SK-N-SH (cell line): ENCODE data around the gene U2SURP.

Experiments
- ELF1 ChIP-seq: IDR thresholded peaks from 2 replicates; pipeline ENCODE4 v1.4.0; 2012
- EZH2phosphoT487 ChIP-seq: fragments of 200-600 bp; sonication (generic); IDR thresholded peaks from 2 replicates; pipeline ENCODE4 v1.6.1; 2017; ENCODE audit warnings: low read depth, mixed run types, mild to moderate bottlenecking, antibody characterized with exemption, moderate library complexity, borderline replicate concordance
- POLR2AphosphoS5 ChIP-seq: IDR thresholded peaks from 2 replicates; pipeline ENCODE4 v1.6.1; 2012; ENCODE audit warnings: low read depth, low read length
- RFX5 ChIP-seq: IDR thresholded peaks from 2 replicates; pipeline ENCODE4 v1.6.1; 2012; ENCODE audit warnings: mild to moderate bottlenecking, improper control_type of control experiment, low read length
- SMC3 ChIP-seq: IDR thresholded peaks from 2 replicates; pipeline ENCODE4 v1.6.1; 2012; ENCODE audit warnings: low read depth, low read length, improper control_type of control experiment
- TCF12 ChIP-seq: IDR thresholded peaks from 2 replicates; pipeline ENCODE4 v1.4.0; 2012
- TF ChIP-seq, protein P1 (sequence below): fragments of 200-600 bp; sonication (generic); IDR thresholded peaks from 2 replicates; pipeline ENCODE4 v1.6.1; 2017; ENCODE audit warnings: antibody characterized with exemption, mild to moderate bottlenecking, moderate library complexity
- TF ChIP-seq, protein P2 (sequence below): fragments of 150-350 bp; IDR thresholded peaks from 2 replicates; pipeline ENCODE4 v1.6.1; 2016; ENCODE audit warnings: mild to moderate bottlenecking, low read depth, low read length
- TF ChIP-seq, protein P3 (sequence below): IDR thresholded peaks from 2 replicates; pipeline ENCODE4; 2012

DNA sequence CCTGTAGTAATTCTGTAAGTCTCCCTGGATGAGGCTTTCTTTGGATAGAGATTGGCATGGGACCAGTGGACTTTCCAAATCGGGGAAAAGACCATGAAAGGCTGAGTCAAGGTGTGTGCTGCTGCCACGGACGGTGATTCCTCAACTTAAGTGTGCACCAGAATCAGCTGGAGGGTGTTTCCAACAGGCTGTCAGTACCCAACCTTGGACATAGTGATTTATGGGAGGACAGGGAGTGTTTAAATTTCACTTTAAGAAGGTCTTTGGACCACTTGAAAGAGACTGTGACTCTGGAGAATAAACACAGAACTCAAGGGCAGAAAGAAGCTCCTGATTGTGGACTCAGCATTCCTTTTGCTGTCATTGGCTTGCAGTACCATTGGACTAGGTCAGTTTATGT is 97.8 kb downstream of the U2SURP start:
- TF ChIP-seq RFX5 (no peak), TCF12 (no peak), SMC3 (no peak), EZH2phosphoT487 (no peak), ELF1 (no peak), POLR2AphosphoS5 (no peak)
- TF ChIP-seq, protein P1, sequence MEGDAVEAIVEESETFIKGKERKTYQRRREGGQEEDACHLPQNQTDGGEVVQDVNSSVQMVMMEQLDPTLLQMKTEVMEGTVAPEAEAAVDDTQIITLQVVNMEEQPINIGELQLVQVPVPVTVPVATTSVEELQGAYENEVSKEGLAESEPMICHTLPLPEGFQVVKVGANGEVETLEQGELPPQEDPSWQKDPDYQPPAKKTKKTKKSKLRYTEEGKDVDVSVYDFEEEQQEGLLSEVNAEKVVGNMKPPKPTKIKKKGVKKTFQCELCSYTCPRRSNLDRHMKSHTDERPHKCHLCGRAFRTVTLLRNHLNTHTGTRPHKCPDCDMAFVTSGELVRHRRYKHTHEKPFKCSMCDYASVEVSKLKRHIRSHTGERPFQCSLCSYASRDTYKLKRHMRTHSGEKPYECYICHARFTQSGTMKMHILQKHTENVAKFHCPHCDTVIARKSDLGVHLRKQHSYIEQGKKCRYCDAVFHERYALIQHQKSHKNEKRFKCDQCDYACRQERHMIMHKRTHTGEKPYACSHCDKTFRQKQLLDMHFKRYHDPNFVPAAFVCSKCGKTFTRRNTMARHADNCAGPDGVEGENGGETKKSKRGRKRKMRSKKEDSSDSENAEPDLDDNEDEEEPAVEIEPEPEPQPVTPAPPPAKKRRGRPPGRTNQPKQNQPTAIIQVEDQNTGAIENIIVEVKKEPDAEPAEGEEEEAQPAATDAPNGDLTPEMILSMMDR = no peak
- TF ChIP-seq, protein P2, sequence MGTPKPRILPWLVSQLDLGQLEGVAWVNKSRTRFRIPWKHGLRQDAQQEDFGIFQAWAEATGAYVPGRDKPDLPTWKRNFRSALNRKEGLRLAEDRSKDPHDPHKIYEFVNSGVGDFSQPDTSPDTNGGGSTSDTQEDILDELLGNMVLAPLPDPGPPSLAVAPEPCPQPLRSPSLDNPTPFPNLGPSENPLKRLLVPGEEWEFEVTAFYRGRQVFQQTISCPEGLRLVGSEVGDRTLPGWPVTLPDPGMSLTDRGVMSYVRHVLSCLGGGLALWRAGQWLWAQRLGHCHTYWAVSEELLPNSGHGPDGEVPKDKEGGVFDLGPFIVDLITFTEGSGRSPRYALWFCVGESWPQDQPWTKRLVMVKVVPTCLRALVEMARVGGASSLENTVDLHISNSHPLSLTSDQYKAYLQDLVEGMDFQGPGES = no peak
- TF ChIP-seq, protein P3, sequence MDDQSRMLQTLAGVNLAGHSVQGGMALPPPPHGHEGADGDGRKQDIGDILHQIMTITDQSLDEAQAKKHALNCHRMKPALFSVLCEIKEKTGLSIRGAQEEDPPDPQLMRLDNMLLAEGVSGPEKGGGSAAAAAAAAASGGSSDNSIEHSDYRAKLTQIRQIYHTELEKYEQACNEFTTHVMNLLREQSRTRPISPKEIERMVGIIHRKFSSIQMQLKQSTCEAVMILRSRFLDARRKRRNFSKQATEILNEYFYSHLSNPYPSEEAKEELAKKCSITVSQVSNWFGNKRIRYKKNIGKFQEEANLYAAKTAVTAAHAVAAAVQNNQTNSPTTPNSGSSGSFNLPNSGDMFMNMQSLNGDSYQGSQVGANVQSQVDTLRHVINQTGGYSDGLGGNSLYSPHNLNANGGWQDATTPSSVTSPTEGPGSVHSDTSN = no peak
